ENCODE measurements around the gene BZW2.

The BZW2 gene

DNA sequence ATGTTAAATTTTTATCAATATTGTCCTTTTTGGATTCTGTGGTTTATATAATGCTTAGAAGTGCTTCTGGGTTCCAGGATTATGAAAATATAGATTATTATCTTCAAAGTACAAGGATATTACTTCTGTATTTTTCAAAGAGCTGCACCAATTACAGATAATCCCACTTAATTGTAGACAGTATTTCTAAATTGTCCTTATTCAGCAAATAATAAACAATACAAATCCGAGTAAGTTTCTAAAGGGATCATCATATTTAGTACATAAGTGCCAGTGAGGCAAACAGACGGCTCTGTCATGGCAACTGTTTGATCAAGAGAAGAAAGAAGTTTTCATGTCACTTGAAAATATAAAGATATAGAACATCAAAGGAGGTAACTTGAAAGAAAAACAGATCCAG lies 19.6 kb upstream of the BZW2 start:
- Mint-ChIP-seq H3K4me3 (no peak overlapping the region), H3K27me3 (ENCODE audit: low read depth) (no peaks in the 10 kb centered on the region), H3K9me3 (no peaks in the 10 kb centered on the region), H3K4me1 (no peaks in the 10 kb centered on the region), H3K36me3 (ENCODE audit: low read depth) (peaks cover 40% of the 10 kb centered on the region), H3K27ac (no peak overlapping the region)
- TF ChIP-seq, protein P1, sequence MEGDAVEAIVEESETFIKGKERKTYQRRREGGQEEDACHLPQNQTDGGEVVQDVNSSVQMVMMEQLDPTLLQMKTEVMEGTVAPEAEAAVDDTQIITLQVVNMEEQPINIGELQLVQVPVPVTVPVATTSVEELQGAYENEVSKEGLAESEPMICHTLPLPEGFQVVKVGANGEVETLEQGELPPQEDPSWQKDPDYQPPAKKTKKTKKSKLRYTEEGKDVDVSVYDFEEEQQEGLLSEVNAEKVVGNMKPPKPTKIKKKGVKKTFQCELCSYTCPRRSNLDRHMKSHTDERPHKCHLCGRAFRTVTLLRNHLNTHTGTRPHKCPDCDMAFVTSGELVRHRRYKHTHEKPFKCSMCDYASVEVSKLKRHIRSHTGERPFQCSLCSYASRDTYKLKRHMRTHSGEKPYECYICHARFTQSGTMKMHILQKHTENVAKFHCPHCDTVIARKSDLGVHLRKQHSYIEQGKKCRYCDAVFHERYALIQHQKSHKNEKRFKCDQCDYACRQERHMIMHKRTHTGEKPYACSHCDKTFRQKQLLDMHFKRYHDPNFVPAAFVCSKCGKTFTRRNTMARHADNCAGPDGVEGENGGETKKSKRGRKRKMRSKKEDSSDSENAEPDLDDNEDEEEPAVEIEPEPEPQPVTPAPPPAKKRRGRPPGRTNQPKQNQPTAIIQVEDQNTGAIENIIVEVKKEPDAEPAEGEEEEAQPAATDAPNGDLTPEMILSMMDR (IDR thresholded peaks at IDR 0.05; ENCODE audit: unreplicated experiment in 3 of 3): no peak

DNA sequence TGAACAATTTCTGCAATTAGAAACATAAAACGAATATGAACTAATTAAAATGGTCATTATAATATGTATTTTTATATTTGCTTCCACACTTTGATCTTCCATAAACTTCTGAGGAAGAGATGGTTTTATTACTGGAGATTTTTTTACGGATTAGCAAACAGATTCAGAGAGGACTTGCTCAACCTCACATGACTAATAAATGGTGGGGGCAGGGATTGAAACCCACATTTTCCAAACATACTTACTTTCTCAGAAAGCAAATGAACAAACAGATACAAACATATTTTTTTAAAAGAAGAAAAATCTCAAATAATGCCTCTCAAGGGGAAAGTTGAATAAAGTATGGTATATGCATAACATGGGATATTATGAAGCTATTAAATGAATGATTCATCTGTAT lies 18.7 kb upstream of the BZW2 start:
- no peaks in the 10 kb centered on the region for H3K27me3 Mint-ChIP-seq (ENCODE audit: low read depth)
- H3K9me3 Mint-ChIP-seq: no peaks in the 10 kb centered on the region
- no peak overlapping the region for H3K4me3 Mint-ChIP-seq
- peaks cover 36% of the 10 kb centered on the region for H3K36me3 Mint-ChIP-seq (ENCODE audit: low read depth)
- H3K4me1 Mint-ChIP-seq: no peaks in the 10 kb centered on the region
- TF ChIP-seq, protein P1 (IDR thresholded peaks at IDR 0.05; ENCODE audit: unreplicated experiment in 3 of 3): no peak
- H3K27ac Mint-ChIP-seq: no peak overlapping the region

DNA sequence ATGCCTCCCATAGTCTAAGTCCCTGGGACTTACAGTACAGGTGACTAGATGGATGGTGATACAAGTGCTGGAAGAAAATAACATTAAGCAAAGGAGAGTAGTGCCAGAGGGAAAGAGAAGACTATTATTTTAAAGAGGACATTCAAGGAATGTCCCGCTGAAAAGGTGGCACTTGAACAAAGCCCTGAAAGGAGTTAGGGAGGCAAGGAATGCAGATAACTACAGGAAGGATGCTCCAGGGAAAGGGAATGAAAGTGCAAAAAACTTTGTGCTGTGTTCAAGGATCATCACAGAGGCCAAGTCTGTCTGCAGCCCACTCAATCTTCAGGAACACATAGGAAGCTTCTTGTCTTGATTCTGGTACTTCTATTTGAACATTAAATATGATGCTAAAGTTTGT lies 15.3 kb upstream of the BZW2 start:
- Mint-ChIP-seq H3K4me3 (no peak overlapping the region), H3K4me1 (peaks cover 12% of the 10 kb centered on the region), H3K36me3 (ENCODE audit: low read depth) (peaks cover 30% of the 10 kb centered on the region), H3K9me3 (no peaks in the 10 kb centered on the region), H3K27me3 (ENCODE audit: low read depth) (no peaks in the 10 kb centered on the region), H3K27ac (no peak overlapping the region)
- TF ChIP-seq, protein P1 (IDR thresholded peaks at IDR 0.05; ENCODE audit: unreplicated experiment in 3 of 3): no peak

DNA sequence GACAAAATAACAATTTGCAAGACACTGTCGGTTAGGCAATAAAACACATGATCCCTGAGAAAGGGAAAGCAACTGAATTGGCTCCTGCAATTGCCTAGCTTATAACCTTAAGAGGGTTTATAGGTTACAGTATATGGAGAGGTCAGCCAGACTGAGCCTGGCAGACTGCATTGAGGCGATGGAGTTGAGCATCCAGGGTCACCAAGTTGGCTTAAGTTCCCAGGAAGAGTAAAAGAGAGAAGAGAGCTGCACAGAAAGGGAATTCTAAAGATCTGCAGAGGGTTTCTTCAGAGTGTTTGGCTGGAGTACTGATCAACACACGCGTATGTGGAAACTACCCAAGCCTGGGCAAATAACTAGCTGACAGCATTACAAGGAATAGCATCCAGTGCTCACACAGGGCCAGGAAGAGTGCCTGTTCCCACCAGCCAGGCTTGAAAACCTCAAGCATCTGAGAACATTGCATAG lies 11.7 kb upstream of the BZW2 start:
- Mint-ChIP-seq H3K27ac (peak overlapping the region in 1 of 3 experiments; percentile 37), H3K9me3 (no peaks in the 10 kb centered on the region), H3K36me3 (ENCODE audit: low read depth) (peaks cover 27% of the 10 kb centered on the region), H3K4me3 (no peak overlapping the region), H3K27me3 (ENCODE audit: low read depth) (no peaks in the 10 kb centered on the region), H3K4me1 (peaks cover 40% of the 10 kb centered on the region)
- TF ChIP-seq, protein P1 (IDR thresholded peaks at IDR 0.05; ENCODE audit: unreplicated experiment in 3 of 3): no peak

DNA sequence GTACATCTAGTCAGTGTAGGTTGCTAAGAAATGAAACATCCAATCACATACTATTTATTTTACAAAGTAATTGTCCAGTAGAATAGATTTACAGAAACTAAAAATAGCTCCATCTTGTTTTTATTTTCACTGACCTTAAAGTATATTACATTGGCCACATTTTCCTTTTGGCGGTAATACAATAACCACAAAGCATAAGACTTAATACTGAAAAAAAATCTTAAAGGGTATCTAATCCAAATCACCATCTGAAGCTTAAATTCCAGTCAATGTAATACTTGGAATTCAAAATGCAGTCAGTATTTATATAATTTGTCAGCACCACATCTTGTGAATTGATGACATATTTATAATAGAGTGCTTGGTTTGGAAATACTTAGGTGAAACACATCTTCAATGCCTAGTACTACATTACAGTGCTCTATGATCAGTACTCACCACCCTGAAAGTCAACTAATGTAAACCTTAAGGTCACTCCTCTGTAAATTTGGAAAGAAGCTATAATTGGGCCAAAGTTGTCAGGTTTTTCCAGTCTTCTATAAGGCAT lies 9.4 kb upstream of the BZW2 start:
- H3K27me3 Mint-ChIP-seq (ENCODE audit: low read depth): no peaks in the 10 kb centered on the region
- peaks cover 46% of the 10 kb centered on the region for H3K4me1 Mint-ChIP-seq
- no peak overlapping the region for H3K4me3 Mint-ChIP-seq
- peak overlapping the region; percentile 31 to 60 (median 45) for H3K27ac Mint-ChIP-seq
- TF ChIP-seq, protein P1 (IDR thresholded peaks at IDR 0.05; ENCODE audit: unreplicated experiment in 3 of 3): no peak
- peaks cover 22% of the 10 kb centered on the region for H3K36me3 Mint-ChIP-seq (ENCODE audit: low read depth)
- H3K9me3 Mint-ChIP-seq: no peaks in the 10 kb centered on the region

DNA sequence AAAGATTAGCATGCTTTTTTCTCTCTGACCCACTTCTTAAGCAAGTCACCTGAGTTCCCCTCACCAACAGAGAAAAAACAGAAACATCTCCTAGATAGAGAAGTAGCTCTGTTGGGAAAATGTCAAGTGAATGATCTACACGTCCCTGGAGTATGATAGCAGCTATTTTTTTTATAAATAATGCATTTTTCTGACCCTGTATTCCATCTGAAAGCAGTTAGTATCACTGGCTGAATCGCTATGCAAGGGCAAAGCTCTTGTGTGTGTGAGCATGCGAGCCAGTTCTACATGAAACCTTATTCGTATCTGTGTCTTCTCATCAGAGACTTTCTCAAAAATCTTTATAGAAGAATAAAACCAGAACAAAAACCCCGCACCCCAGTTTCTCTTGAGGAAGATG lies 8.6 kb upstream of the BZW2 start:
- Mint-ChIP-seq H3K36me3 (ENCODE audit: low read depth) (peaks cover 16% of the 10 kb centered on the region), H3K4me3 (peak overlapping the region in 1 of 3 experiments; percentile 3), H3K27me3 (ENCODE audit: low read depth) (no peaks in the 10 kb centered on the region), H3K27ac (peak overlapping the region; percentile 31 to 60 (median 35)), H3K9me3 (no peaks in the 10 kb centered on the region), H3K4me1 (peaks cover 51% of the 10 kb centered on the region)
- TF ChIP-seq, protein P1 (IDR thresholded peaks at IDR 0.05; ENCODE audit: unreplicated experiment in 3 of 3): no peak
